NCI-H187 (cell line): ENCODE data around the gene CORO7.
"Not testable (repeated sequence)": the region's sequence is repeated elsewhere in the genome, so short reads cannot be mapped to it uniquely, and the experiment has no call there.

Experiments
- DNase-seq, 2 experiments: peaks; one replicate each; lab custom pipeline; 2025; lab: John Stamatoyannopoulos, UW

Gene CORO7

GRCh38 chr16:4354512-4355409, 61.6 kb downstream of the CORO7 start:
- DNase-seq, result no peak

- DNase-seq, result no peak
These were observed 62.7 kb downstream of the CORO7 start for GRCh38 chr16:4353675-4354074.

- no peak for DNase-seq
These were observed 63.6 kb downstream of the CORO7 start for GRCh38 chr16:4352843-4353242.

GRCh38 chr16:4351880-4352279, 64.5 kb downstream of the CORO7 start:
- DNase-seq, result no peak

- DNase-seq, result peak; percentile 78 to 88
These were observed 65.4 kb downstream of the CORO7 start, which contains the start of gene PAM16 for GRCh38 chr16:4350787-4351659. Gene PAM16 (minus strand): TSS chr16:4351321. CDS start chr16:4351234, 87 bp downstream.

GRCh38 chr16:4350365-4350786, 66.0 kb downstream of the CORO7 start:
- no peak for DNase-seq

- no peak for DNase-seq
These were observed 67.1 kb downstream of the CORO7 start for GRCh38 chr16:4349332-4349731.

GRCh38 chr16:4347765-4348509, 68.5 kb downstream of the CORO7 start:
- DNase-seq, result no peak

- DNase-seq, result no peak
These were observed 69.4 kb downstream of the CORO7 start for GRCh38 chr16:4347010-4347409.

GRCh38 chr16:4345836-4346781, 70.3 kb downstream of the CORO7 start:
- DNase-seq, result no peak

GRCh38 chr16:4344983-4345835, 71.2 kb downstream of the CORO7 start:
- peak in 1 of 2 experiments; percentile 27 for DNase-seq

- not testable (repeated sequence) for DNase-seq
These were observed 72.0 kb downstream of the CORO7 start for GRCh38 chr16:4344300-4344982.

GRCh38 chr16:4342866-4343744, 73.3 kb downstream of the CORO7 start:
- DNase-seq, result no peak

- no peak for DNase-seq
These were observed 75.1 kb downstream of the CORO7 start for GRCh38 chr16:4341250-4341649.

- DNase-seq, result no peak
These were observed 76.0 kb downstream of the CORO7 start for GRCh38 chr16:4340443-4340842.

GRCh38 chr16:4339909-4340308, 76.5 kb downstream of the CORO7 start:
- no peak for DNase-seq

GRCh38 chr16:4339455-4339854, 76.9 kb downstream of the CORO7 start:
- no peak for DNase-seq

GRCh38 chr16:4338712-4339299, 77.6 kb downstream of the CORO7 start:
- DNase-seq, result no peak
